ENCODE measurements around the gene BACH2.

Gene BACH2

GRCh38 chr6:90202156-90202555, 94.5 kb downstream of the BACH2 start:
- no peak overlapping the region for H3K4me3 ChIP-seq (ENCODE audit: low read depth, low read length)
- no peak for TF ChIP-seq CTCF (IDR thresholded peaks at IDR 0.05; ENCODE audit: borderline replicate concordance, insufficient read depth, low read depth, low read length)

- no peak for TF ChIP-seq CTCF (IDR thresholded peaks at IDR 0.05; ENCODE audit: borderline replicate concordance, insufficient read depth, low read depth, low read length)
- H3K4me3 ChIP-seq (ENCODE audit: low read depth, low read length) = no peak overlapping the region
These were observed 96.7 kb downstream of the BACH2 start for GRCh38 chr6:90199900-90200299.

GRCh38 chr6:90198758-90199425, 97.8 kb downstream of the BACH2 start:
- no peak overlapping the region for H3K4me3 ChIP-seq (ENCODE audit: low read depth, low read length)
- TF ChIP-seq CTCF (IDR thresholded peaks at IDR 0.05; ENCODE audit: borderline replicate concordance, insufficient read depth, low read depth, low read length) = no peak

GRCh38 chr6:90197854-90198496, 98.7 kb downstream of the BACH2 start:
- H3K4me3 ChIP-seq (ENCODE audit: low read depth, low read length) = no peak overlapping the region
- no peak for TF ChIP-seq CTCF (IDR thresholded peaks at IDR 0.05; ENCODE audit: borderline replicate concordance, insufficient read depth, low read depth, low read length)

- TF ChIP-seq CTCF (IDR thresholded peaks at IDR 0.05; ENCODE audit: borderline replicate concordance, insufficient read depth, low read depth, low read length) = no peak
- H3K4me3 ChIP-seq (ENCODE audit: low read depth, low read length) = no peak overlapping the region
These were observed 101.4 kb downstream of the BACH2 start for GRCh38 chr6:90195094-90195829.

GRCh38 chr6:90194371-90194841, 102.2 kb downstream of the BACH2 start:
- no peak overlapping the region for H3K4me3 ChIP-seq (ENCODE audit: low read depth, low read length)
- no peak for TF ChIP-seq CTCF (IDR thresholded peaks at IDR 0.05; ENCODE audit: borderline replicate concordance, insufficient read depth, low read depth, low read length)

Data from GM12875 (cell line).